ENCODE results near the gene PADI2.

DNA sequence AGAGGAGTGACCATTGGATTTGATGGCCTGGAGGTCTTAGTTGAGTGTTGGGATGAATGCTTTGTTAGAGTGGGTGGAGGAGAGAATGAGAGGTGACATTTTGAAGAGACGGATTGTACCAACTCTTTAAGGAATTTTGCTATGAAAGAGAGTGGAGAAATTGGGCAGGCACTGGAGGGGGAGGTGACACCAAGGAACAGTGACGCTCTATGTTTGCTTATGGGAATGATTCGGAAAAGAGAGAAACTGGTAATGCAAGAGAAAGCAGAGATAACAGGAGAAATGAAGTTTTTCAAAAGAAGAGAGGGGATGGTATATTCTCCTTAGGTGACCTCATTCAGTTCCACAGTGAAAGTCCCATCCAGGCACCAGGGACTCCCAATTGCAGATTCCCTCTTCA is 24.5 kb upstream of the PADI2 start:
- no peak for TF ChIP-seq TAF1 (IDR thresholded peaks at IDR 0.05; ENCODE audit: low read depth, low read length)
- no peak for TF ChIP-seq POLR2AphosphoS5 (IDR thresholded peaks at IDR 0.05; ENCODE audit: low read depth, low read length)
- TF ChIP-seq POLR2A (IDR thresholded peaks at IDR 0.05; ENCODE audit: low read depth, low read length), result no peak
- TF ChIP-seq SPI1 (IDR thresholded peaks at IDR 0.05; ENCODE audit: low read depth, low read length), result no peak

All from GM12891 (cell line).